Measurements from ENCODE around the gene ZP4.

ZP4 gene

GRCh38 chr1:237878406-237878805 is 12.3 kb downstream of the ZP4 start:
- Histone ChIP-seq H3K27ac (ENCODE audit: low read length) (no peak overlapping the region), H3K36me3 (ENCODE audit: control insufficient read depth in 2 of 2, insufficient read depth in 2 of 2, low read length in 2 of 2) (no peaks in the 10 kb centered on the region), H3K27me3 (ENCODE audit: control insufficient read depth in 1 of 2, insufficient read depth in 2 of 2, low read length in 2 of 2) (no peaks in the 10 kb centered on the region), H3K4me1 (ENCODE audit: control insufficient read depth, insufficient read depth, low read length) (no peaks in the 10 kb centered on the region), H3K4me3 (ENCODE audit: low read length in 2 of 2) (no peak overlapping the region), H3K9ac (ENCODE audit: low read length in 2 of 2) (no peak overlapping the region), H3K9me3 (ENCODE audit: control insufficient read depth in 2 of 2, low read length in 2 of 2) (no peaks in the 10 kb centered on the region)

- Histone ChIP-seq H3K36me3 (ENCODE audit: control insufficient read depth in 2 of 2, insufficient read depth in 2 of 2, low read length in 2 of 2) (no peaks in the 10 kb centered on the region), H3K4me3 (ENCODE audit: low read length in 2 of 2) (no peak overlapping the region)
Measured at GRCh38 chr1:237877631-237878030, 13.1 kb downstream of the ZP4 start.

GRCh38 chr1:237875291-237875690 is 15.4 kb downstream of the ZP4 start:
- Histone ChIP-seq H3K9ac (ENCODE audit: low read length in 2 of 2) (no peak overlapping the region), H3K9me3 (ENCODE audit: control insufficient read depth in 2 of 2, low read length in 2 of 2) (no peaks in the 10 kb centered on the region), H3K4me1 (ENCODE audit: control insufficient read depth, insufficient read depth, low read length) (no peaks in the 10 kb centered on the region), H3K27me3 (ENCODE audit: control insufficient read depth in 1 of 2, insufficient read depth in 2 of 2, low read length in 2 of 2) (no peaks in the 10 kb centered on the region), H3K4me3 (ENCODE audit: low read length in 2 of 2) (no peak overlapping the region), H3K36me3 (ENCODE audit: control insufficient read depth in 2 of 2, insufficient read depth in 2 of 2, low read length in 2 of 2) (no peaks in the 10 kb centered on the region), H3K27ac (ENCODE audit: low read length) (no peak overlapping the region)

More at GRCh38 chr1:237877631-237878030, 13.1 kb downstream of the ZP4 start:
- Histone ChIP-seq H3K4me1 (ENCODE audit: control insufficient read depth, insufficient read depth, low read length) (no peaks in the 10 kb centered on the region), H3K27me3 (ENCODE audit: control insufficient read depth in 1 of 2, insufficient read depth in 2 of 2, low read length in 2 of 2) (no peaks in the 10 kb centered on the region), H3K27ac (ENCODE audit: low read length) (no peak overlapping the region), H3K9ac (ENCODE audit: low read length in 2 of 2) (no peak overlapping the region), H3K9me3 (ENCODE audit: control insufficient read depth in 2 of 2, low read length in 2 of 2) (no peaks in the 10 kb centered on the region)

GRCh38 chr1:237873487-237874211 is 17.1 kb downstream of the ZP4 start:
- Histone ChIP-seq H3K27ac (ENCODE audit: low read length) (no peak overlapping the region), H3K4me1 (ENCODE audit: control insufficient read depth, insufficient read depth, low read length) (no peaks in the 10 kb centered on the region), H3K4me3 (ENCODE audit: low read length in 2 of 2) (no peak overlapping the region), H3K9ac (ENCODE audit: low read length in 2 of 2) (no peak overlapping the region), H3K36me3 (ENCODE audit: control insufficient read depth in 2 of 2, insufficient read depth in 2 of 2, low read length in 2 of 2) (no peaks in the 10 kb centered on the region), H3K9me3 (ENCODE audit: control insufficient read depth in 2 of 2, low read length in 2 of 2) (no peaks in the 10 kb centered on the region), H3K27me3 (ENCODE audit: control insufficient read depth in 1 of 2, insufficient read depth in 2 of 2, low read length in 2 of 2) (no peaks in the 10 kb centered on the region)

GRCh38 chr1:237868817-237869600 is 21.7 kb downstream of the ZP4 start:
- no peaks in the 10 kb centered on the region for H3K27me3 ChIP-seq (ENCODE audit: control insufficient read depth in 1 of 2, insufficient read depth in 2 of 2, low read length in 2 of 2)
- no peak overlapping the region for H3K9ac ChIP-seq (ENCODE audit: low read length in 2 of 2)
- H3K4me3 ChIP-seq (ENCODE audit: low read length in 2 of 2), result no peak overlapping the region
- H3K4me1 ChIP-seq (ENCODE audit: control insufficient read depth, insufficient read depth, low read length), result peaks cover 2% of the 10 kb centered on the region
- no peaks in the 10 kb centered on the region for H3K9me3 ChIP-seq (ENCODE audit: control insufficient read depth in 2 of 2, low read length in 2 of 2)
- H3K27ac ChIP-seq (ENCODE audit: low read length), result no peak overlapping the region
- no peaks in the 10 kb centered on the region for H3K36me3 ChIP-seq (ENCODE audit: control insufficient read depth in 2 of 2, insufficient read depth in 2 of 2, low read length in 2 of 2)

GRCh38 chr1:237867380-237867888 is 23.3 kb downstream of the ZP4 start:
- Histone ChIP-seq H3K4me3 (ENCODE audit: low read length in 2 of 2) (no peak overlapping the region), H3K27me3 (ENCODE audit: control insufficient read depth in 1 of 2, insufficient read depth in 2 of 2, low read length in 2 of 2) (no peaks in the 10 kb centered on the region), H3K9ac (ENCODE audit: low read length in 2 of 2) (no peak overlapping the region), H3K4me1 (ENCODE audit: control insufficient read depth, insufficient read depth, low read length) (peaks cover 2% of the 10 kb centered on the region), H3K27ac (ENCODE audit: low read length) (no peak overlapping the region), H3K36me3 (ENCODE audit: control insufficient read depth in 2 of 2, insufficient read depth in 2 of 2, low read length in 2 of 2) (no peaks in the 10 kb centered on the region), H3K9me3 (ENCODE audit: control insufficient read depth in 2 of 2, low read length in 2 of 2) (no peaks in the 10 kb centered on the region)

GRCh38 chr1:237864338-237865244 is 26.1 kb downstream of the ZP4 start:
- Histone ChIP-seq H3K4me1 (ENCODE audit: control insufficient read depth, insufficient read depth, low read length) (peaks cover 2% of the 10 kb centered on the region), H3K27ac (ENCODE audit: low read length) (no peak overlapping the region), H3K27me3 (ENCODE audit: control insufficient read depth in 1 of 2, insufficient read depth in 2 of 2, low read length in 2 of 2) (no peaks in the 10 kb centered on the region), H3K36me3 (ENCODE audit: control insufficient read depth in 2 of 2, insufficient read depth in 2 of 2, low read length in 2 of 2) (no peaks in the 10 kb centered on the region), H3K9ac (ENCODE audit: low read length in 2 of 2) (no peak overlapping the region), H3K9me3 (ENCODE audit: control insufficient read depth in 2 of 2, low read length in 2 of 2) (no peaks in the 10 kb centered on the region), H3K4me3 (ENCODE audit: low read length in 2 of 2) (no peak overlapping the region)

GRCh38 chr1:237863234-237863633 is 27.5 kb downstream of the ZP4 start:
- Histone ChIP-seq H3K9ac (ENCODE audit: low read length in 2 of 2) (no peak overlapping the region), H3K27me3 (ENCODE audit: control insufficient read depth in 1 of 2, insufficient read depth in 2 of 2, low read length in 2 of 2) (no peaks in the 10 kb centered on the region), H3K4me1 (ENCODE audit: control insufficient read depth, insufficient read depth, low read length) (peaks cover 2% of the 10 kb centered on the region), H3K9me3 (ENCODE audit: control insufficient read depth in 2 of 2, low read length in 2 of 2) (no peaks in the 10 kb centered on the region), H3K36me3 (ENCODE audit: control insufficient read depth in 2 of 2, insufficient read depth in 2 of 2, low read length in 2 of 2) (no peaks in the 10 kb centered on the region), H3K27ac (ENCODE audit: low read length) (no peak overlapping the region), H3K4me3 (ENCODE audit: low read length in 2 of 2) (no peak overlapping the region)

GRCh38 chr1:237861944-237862343 is 28.8 kb downstream of the ZP4 start:
- H3K9me3 ChIP-seq (ENCODE audit: control insufficient read depth in 2 of 2, low read length in 2 of 2), result no peaks in the 10 kb centered on the region
- no peaks in the 10 kb centered on the region for H3K36me3 ChIP-seq (ENCODE audit: control insufficient read depth in 2 of 2, insufficient read depth in 2 of 2, low read length in 2 of 2)
- no peak overlapping the region for H3K4me3 ChIP-seq (ENCODE audit: low read length in 2 of 2)
- no peak overlapping the region for H3K9ac ChIP-seq (ENCODE audit: low read length in 2 of 2)
- H3K27me3 ChIP-seq (ENCODE audit: control insufficient read depth in 1 of 2, insufficient read depth in 2 of 2, low read length in 2 of 2), result no peaks in the 10 kb centered on the region
- no peak overlapping the region for H3K27ac ChIP-seq (ENCODE audit: low read length)
- peaks cover 2% of the 10 kb centered on the region for H3K4me1 ChIP-seq (ENCODE audit: control insufficient read depth, insufficient read depth, low read length)

- H3K9me3 ChIP-seq (ENCODE audit: control insufficient read depth in 2 of 2, low read length in 2 of 2), result no peaks in the 10 kb centered on the region
- H3K27me3 ChIP-seq (ENCODE audit: control insufficient read depth in 1 of 2, insufficient read depth in 2 of 2, low read length in 2 of 2), result no peaks in the 10 kb centered on the region
- no peaks in the 10 kb centered on the region for H3K4me1 ChIP-seq (ENCODE audit: control insufficient read depth, insufficient read depth, low read length)
- H3K4me3 ChIP-seq (ENCODE audit: low read length in 2 of 2), result no peak overlapping the region
- no peak overlapping the region for H3K9ac ChIP-seq (ENCODE audit: low read length in 2 of 2)
- H3K36me3 ChIP-seq (ENCODE audit: control insufficient read depth in 2 of 2, insufficient read depth in 2 of 2, low read length in 2 of 2), result no peaks in the 10 kb centered on the region
- H3K27ac ChIP-seq (ENCODE audit: low read length), result no peak overlapping the region
Measured at GRCh38 chr1:237858992-237859391, 31.7 kb downstream of the ZP4 start.
